Stimulated activated CD4-positive, alpha-beta T cell treated with anti-CD3 and anti-CD28 coated beads, TNF-alpha, amount 100 ng/mL, for 4 hours (primary cell): ENCODE data around the gene MPV17L2.

ENCODE experiments used
- DNase-seq, 3 experiments: peaks; one replicate each; pipeline ENCODE4 v3.0.0-alpha.2; 2020; ENCODE audit warnings: low read depth in 3 of 3

Gene MPV17L2

DNA sequence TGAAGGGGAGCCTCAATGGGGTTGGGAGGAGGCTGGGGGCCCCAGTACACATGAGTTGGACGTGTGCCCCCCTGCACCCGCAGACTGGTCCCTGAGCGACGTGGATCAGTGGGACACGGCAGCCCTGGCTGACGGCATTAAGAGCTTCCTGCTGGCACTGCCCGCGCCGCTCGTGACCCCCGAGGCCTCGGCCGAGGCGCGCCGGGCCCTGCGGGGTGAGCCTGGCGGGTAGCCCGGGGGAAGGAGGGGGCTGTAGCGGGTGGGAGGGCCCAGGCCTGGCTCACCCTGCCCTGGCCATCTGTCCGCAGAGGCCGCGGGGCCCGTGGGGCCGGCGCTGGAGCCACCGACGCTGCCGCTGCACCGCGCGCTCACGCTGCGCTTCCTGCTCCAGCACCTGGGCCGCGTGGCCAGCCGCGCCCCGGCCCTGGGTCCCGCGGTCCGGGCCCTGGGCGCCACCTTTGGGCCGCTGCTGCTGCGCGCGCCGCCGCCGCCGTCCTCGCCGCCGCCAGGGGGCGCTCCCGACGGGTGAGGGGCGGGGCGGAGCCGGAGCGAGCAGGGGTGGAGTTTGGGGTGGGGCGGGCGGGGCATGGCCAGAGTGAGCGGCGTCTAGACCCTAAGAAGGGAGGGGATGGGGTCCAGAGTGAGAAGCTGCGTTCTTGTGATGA, 31.9 kb upstream of the MPV17L2 start:
- peak; percentile 62 to 73 (median 69) for DNase-seq

DNA sequence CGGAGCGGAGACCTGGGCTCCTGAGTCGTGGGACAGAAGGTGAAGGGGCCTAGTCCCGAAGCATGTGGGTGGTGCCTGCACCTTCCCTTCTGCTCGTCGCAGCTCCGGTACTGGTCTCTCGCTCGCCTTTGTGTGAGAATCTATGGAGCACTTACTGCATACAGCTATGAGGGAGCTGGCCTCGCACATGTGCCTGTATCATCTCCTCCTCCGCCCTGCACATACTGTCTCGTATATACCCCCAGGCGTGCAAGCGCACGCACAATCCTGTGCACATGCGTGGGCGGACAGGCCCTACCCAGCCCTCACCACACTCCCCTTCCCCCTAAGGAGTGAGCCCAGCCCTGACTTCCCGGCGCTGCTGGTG, 31.4 kb upstream of the MPV17L2 start:
- no peak for DNase-seq

DNA sequence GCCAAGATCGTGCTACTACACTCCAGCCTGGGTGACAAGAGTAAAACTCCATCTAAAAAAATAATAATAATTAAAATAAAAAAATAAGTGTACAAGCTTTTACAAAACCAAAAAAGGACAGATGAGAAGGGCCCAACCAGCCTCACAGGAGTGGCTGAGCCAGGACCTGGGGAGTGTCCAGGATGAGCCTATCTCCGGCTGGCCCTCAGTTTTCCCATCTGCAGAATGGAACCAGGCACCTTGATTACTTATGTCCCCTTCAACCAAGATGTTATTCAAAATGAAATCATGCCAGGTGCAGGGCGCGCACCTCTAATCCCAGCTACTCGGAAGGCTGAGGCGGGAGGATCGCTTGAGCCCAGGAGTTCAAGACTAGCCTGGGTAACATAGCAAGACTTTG, 28.9 kb upstream of the MPV17L2 start:
- DNase-seq, result no peak

DNA sequence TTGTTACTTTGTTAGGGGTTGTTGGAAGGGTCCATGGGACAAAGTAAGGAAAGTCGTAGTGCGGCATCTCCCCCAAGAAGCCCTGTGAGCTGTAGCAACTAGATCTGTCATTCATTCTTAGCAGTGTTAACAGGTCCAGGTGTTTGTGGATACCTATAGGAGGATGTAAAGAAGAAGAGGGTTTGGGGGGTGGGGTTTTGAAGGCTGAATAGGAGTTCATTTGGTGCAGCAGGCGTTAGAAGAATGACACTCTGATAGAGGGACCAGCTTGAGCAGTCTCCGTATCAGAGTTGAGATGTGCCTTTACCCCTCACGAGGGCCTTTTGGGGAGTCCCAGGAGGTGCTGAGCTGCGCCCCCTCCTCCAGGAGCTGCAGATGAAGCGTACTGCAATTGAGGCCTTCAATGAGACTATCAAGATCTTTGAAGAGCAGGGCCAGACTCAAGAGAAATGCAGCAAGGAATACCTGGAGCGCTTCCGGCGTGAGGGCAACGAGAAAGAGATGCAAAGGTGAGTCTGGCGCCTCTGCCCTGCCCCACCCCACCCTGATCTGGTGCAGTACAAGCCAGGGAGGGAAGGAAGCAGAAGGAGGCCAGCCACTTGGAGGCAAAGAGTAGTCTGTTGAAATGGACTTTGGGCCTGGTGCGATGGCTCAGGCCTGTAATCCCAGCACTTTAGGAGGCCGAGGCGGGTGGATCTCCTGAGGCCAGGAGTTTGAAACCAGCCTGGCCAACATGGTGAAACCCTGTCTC, 27.0 kb upstream of the MPV17L2 start:
- DNase-seq, result no peak

DNA sequence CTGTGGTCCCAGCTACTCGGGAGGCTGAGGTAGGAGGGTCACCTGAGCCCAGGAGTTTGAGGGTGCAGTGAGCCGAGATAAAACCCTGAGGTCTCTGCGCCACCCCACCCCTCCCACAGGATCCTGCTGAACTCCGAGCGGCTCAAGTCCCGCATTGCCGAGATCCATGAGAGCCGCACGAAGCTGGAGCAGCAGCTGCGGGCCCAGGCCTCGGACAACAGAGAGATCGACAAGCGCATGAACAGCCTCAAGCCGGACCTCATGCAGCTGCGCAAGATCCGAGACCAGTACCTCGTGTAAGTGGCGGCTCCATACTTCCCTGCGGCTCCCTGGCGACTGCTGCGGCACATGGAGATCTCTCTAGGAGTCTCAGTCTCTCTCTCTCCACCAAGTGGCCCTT, 26.0 kb upstream of the MPV17L2 start:
- no peak for DNase-seq

DNA sequence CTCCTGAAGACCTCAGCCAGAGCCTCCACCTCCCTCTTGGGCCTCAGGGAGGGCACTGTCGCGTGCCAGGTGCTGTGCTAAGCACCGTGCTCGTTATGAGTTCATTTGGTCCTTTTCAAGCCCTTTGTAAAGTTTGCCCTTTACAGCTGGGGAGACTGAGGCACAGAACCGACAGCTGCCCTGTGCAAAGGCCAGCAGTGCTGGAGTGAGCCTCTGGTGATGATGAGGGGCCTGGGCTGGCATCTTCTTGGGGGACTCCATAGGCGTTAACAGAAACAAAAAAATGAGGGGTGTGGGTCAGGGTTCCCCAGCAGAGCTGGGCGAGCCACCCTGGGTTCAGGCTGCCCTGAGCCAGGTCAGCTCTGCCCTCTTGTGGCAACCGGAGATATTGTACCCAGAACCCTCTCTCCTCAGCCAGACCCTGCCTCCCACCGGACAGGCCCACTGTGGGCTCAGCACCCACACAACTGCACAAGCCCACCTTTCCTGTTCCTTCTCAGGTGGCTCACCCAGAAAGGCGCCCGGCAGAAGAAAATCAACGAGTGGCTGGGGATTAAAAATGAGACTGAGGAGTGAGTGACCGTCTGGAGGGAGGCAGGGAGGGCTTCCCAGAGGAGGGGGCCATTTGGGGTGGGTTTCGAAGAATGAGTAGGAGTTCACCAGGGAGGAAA, 24.9 kb upstream of the MPV17L2 start:
- peak in 2 of 3 experiments; percentile 26 to 37 for DNase-seq

DNA sequence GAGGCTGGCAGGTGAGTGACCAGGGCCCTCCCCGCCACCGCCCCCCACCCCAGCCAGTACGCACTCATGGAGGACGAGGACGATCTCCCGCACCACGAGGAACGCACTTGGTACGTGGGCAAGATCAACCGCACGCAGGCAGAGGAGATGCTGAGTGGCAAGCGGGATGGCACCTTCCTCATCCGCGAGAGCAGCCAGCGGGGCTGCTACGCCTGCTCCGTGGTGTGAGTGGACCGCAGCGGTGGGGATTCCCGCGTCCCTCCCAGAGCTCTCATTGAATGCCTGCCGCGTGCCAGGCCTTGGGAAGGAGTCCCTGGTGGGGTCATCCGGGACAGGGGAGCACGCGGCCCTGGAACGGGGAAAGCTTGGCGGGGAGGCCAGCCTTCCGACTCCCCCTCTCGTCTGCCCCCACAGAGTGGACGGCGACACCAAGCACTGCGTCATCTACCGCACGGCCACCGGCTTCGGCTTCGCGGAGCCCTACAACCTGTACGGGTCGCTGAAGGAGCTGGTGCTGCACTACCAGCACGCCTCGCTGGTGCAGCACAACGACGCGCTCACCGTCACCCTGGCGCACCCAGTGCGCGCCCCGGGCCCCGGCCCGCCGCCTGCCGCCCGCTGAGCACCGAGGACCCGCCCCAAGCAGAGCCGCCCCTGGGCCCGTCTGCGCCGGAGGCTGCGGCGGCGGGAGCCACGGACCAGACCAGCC, 24.2 kb upstream of the MPV17L2 start:
- no peak for DNase-seq

DNA sequence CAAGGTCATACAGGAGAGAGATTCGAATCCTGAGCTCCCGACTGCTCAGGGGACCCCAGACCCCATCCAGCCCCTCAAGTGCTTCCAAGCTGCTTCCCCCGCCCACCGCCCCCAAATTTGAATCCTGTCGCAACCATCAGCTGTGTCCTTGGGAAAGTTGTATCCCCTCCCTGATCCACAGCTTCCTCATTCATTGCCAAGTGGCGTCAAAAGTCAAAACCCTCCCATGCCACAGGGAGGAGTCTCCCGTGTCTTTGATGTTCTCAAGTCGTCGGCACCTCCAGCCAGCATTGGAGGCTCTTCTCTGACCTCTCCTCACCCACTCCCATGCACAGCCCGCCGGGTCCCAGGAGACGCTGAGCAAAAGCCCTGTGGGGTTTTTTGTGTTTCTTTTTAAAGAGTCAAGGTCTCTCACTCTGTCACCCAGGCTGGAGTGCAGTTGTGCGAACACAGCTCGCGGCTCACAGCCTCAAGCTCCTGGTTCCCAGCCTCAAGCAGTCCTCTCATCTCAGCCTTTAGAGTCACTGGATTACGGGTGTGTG, 22.2 kb upstream of the MPV17L2 start:
- DNase-seq, result no peak

DNA sequence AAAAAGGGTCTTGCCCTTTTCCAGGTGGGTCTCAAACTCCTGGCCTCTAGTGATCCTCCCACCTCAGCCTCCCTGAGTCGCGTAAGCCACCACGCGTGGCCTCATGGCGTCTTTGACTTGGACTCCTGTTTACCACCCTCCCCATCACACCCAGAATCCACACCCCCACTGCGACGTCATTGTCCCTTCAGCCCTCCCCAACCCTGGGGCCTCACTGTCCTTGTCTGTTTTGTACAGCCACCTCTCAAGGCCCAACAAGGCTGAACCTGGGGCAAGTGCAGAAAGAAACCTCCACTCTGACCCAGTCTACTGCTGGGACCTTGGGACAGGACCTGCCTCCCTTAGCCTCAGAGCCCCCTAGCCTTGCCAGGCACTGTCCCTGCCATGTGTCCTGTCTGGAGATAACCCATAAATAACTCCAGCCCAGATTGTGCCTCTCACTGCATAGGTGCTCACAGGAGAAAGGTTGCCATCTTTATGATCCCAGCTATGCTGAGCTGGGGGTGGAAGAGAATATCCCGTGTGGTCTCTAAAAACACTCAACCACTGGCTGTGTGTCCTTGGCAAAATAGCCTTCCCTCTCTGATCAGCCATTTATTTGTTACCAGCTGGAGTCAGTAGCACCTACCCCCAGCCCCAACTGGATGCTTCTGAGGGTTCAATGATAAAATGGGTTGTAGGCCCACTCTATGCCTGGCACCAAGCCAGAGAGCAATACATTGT, 21.3 kb upstream of the MPV17L2 start:
- DNase-seq, result no peak

DNA sequence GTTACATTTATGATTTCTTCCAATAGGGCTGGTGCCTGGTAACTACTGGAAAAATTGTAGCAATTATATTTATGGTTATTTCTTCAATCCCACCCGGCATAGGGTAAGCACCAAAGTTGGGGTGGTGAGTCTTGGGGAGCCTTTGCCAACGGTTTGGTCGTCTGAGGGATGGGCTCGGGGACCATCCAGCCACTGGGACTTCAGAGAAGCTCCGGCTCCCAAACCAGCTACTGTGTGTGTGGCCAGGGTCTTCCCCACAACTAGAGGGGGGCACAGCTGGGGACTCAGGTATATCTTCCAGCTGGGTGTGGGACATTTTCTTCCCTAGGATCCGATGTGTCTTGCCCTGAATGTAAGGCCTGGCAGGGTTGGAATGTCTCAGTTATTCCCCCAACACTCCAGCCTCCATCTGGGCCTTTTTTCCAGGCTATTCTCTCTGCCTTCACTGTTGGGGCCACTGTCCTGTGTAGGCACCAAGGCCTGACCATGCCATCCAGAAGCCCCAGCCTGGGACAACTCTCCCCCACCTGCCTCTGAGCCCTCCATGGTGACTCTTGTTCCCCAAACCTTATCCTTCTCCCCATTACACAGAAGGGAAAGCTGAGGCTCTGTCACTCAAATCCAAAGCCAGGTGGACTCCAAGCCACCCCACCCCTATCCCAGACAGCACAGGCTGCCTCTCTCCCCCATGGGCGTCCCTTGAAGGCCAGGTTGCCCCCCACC, 20.5 kb upstream of the MPV17L2 start:
- DNase-seq, result no peak

DNA sequence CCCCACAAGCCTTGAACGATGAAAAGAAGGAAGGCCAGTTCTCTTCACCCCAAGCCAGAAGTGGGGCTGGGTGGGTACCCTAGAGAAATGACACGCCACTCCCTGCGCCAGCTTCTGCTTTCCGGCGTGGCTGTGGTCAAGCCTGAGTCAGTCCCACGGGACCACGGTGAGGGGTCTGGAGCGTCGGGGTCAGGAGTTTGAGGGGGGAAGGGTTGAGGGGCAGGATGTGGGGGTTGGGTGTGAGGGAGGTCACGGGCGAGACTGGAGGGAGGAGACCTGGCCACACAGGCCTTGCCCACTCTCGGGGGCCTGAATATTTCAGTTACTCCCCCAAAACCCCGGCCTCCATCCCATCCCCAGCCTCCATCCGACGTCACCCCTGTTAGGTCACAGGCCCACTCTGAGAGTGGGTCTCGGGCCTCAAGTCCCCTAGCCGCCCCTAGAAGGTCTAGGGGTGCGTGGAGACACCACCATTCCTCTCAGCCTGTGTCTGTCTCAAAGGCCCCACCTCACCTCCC, 19.9 kb upstream of the MPV17L2 start:
- DNase-seq, result no peak

DNA sequence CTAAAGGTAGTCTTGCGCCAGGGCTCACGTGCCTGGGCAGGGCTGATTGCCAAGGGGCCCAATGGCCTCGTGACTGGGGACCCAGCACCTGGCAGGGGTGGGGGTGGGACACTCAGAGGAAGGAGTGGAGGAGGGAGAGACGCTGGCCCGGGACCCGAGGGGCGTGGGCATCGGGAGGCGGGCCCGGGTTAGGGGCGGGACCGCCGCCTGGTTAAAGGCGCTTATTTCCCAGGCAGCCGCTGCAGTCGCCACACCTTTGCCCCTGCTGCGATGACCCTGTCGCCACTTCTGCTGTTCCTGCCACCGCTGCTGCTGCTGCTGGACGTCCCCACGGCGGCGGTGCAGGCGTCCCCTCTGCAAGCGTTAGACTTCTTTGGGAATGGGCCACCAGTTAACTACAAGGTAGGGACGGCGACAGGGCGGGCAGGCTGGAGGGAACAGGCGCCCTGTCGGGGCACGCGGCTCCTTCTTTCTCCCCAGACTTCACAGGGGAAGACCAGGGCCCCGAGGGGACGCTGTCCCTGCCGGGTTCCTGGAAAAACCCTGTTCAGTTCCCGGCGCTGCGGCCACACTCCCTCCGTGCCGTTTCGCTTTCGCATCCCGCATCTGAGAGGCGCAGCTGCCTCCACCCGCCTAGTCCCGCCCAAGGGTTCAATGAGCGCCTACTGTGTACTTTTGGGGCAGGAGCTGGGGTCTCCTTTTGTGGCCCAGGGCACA, 19.3 kb upstream of the MPV17L2 start, which contains the start of gene IFI30:
Gene IFI30, plus strand, starts transcription at position 242 of the 717 bp plus-strand sequence. Its CDS starts 29 bp downstream, at position 271.
- DNase-seq, result peak in 2 of 3 experiments; percentile 44 to 46

DNA sequence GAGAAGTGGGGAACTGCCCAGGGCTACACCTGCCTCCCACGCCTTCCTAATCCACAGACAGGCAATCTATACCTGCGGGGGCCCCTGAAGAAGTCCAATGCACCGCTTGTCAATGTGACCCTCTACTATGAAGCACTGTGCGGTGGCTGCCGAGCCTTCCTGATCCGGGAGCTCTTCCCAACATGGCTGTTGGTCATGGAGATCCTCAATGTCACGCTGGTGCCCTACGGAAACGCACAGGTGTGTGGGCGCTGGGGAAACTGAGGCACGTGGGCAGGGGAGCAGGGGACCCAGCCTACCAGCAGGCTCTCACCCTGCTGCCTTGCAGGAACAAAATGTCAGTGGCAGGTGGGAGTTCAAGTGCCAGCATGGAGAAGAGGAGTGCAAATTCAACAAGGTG, 18.0 kb upstream of the MPV17L2 start:
- no peak for DNase-seq

DNA sequence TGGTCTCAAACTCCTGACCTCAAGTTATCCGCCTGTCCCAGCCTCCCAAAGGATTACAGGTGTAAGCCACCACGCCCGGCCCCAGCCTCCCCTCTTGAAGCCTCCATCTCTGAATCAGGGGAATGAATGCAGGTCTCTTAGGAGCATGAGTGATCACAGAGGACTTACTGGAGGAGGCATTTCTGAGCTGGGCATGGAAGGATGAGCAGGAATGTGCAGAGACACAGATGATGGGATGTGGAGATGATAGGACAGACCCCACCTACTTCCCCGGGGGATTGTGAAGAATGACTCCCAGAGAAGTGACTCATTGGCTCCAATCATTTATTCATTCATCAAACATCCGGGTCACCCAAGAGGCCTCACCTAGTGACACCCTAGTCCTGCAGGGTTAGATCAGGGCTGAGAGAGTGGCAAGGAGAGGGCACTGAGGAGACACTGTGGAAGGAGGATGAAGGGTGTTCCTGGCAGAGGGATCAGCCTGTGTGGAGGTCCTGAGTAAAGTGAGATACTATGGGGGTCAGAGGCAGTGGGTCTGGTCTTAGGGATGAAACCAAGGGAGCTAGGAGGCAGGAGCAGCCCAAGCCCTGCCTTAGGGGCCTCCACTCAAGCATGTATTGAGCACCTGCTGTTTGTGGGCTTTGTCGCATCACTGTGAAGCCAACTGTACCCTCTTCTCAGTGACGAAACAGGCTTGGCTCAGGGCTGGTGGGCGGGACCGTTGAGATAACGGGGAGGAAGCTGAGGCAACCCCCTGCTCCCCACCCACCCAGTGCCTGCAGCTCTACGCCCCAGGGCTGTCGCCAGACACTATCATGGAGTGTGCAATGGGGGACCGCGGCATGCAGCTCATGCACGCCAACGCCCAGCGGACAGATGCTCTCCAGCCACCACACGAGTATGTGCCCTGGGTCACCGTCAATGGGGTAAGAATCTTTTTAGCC, 16.4 kb upstream of the MPV17L2 start:
- no peak for DNase-seq

DNA sequence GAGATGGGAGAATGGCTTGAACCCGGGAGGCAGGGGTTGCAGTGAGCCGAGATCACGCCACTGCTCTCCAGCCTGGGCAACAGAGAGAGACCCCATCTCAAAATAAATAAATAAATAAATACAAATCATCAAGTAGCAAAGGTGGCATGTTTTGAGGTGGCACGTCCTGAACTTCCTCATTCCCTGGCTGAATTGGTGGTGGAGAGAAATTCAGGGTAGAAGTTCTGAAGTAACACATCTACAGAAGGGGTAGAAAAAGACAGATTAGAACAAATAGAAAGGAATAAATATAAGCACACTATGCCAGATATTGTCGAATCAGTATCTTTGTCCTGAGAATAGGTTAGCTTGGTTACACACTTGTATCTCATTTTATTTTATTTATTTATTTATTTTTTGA, 13.1 kb upstream of the MPV17L2 start:
- no peak for DNase-seq

DNA sequence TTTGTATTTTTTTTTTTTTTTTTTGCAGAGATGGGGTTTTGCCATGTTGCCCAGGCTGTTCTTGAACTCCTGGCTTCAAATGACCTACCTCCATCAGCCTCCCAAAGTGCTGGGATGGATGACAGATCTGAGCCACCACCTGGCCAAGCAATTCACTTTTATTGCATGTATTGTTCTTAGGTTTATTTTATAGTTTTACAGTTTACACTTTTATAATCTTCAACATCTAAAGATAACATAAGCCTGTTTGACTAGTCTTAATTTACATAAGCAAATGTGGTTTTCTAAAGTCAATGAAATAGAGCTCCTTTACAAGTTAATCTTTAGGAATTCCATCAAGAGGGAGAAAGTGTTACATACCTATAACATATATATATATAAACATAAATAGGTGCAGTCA, 9.5 kb upstream of the MPV17L2 start:
- DNase-seq, result no peak

DNA sequence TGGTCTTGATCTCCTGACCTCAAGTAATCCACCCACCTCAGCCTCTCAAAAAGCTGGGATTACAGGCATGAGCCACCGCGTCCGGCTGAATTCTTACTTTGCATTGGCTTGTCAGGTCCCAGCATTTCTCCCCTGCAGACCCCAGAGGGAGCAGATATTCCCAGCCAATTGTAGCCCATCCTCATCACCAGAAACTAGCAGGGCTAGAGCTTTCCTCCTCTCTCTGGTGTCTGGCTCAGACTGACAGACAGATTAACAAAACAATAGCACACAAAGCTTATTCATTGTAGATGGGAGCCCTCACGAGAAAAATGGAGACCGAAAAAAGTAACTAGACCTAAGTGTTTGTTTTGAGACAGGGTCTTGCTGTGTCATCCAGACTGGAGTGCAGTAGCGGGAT, 7.5 kb upstream of the MPV17L2 start:
- DNase-seq, result no peak

DNA sequence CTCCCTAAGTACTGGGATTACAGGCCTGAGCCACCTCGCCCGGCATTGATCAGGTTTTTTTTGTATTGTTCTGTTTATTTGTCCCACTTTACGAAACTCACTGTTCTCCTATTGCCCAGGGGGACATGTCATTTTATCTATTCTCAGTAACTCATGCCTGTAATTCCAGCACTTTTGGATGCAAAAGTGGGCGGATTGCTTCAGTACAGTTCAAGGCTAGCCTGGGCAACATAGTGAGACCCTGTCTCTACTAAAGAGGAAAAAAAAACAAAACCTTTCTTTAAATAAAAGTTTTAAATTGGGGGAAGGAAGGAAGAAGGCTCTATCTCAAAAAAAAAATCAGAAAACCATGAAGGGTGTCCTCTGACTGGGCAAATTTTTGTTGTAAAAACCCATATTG, 2.7 kb upstream of the MPV17L2 start:
- no peak for DNase-seq

DNA sequence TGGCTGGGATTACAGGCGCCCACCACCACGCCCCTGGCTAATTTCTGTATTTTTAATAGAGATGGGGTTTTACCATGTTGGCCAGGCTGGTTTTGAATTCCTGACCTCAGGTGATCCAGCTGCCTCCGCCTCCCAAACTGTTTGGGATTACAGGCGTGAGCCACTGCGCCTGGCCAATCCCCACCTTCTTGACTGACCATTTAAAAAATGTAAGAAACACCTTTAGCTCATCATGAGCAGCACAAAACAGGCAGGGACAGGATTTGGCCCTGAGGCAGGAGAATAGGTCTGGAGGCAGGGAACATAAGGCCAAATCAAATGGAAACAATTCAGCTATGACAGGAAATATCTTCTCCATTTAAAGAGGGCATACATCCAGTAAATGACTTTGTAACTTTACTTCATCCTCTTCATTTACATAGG, 1.4 kb upstream of the MPV17L2 start:
- DNase-seq, result no peak
